Testis (tissue), 2 donors: ENCODE measurements around the gene RNF213.
"Not testable (repeated sequence)": the region's sequence is repeated elsewhere in the genome, so short reads cannot be mapped to it uniquely, and the experiment has no call there.

Experiments
- POLR2A ChIP-seq: fragments of 450-650 bp; IDR thresholded peaks from one replicate; pipeline ENCODE4 v1.6.1; 2017; ENCODE audit warnings: antibody characterized with exemption, mild to moderate bottlenecking, moderate library complexity
- TF ChIP-seq, protein P1 (sequence below), 3 experiments: fragments of 450-650 bp in 2 of 3; fragments of 200-600 bp in 1 of 3; sonication (generic) in 1 of 3; IDR thresholded peaks; one replicate each; pipeline ENCODE4 v1.5.1; 2016 to 2019; ENCODE audit warnings: antibody characterized with exemption in 3 of 3, mild to moderate bottlenecking in 2 of 3, moderate library complexity in 1 of 3

GRCh38 chr17:80329421-80329820 lies 68.8 kb downstream of the RNF213 start:
- TF ChIP-seq POLR2A = not testable (repeated sequence)
- TF ChIP-seq, protein P1, sequence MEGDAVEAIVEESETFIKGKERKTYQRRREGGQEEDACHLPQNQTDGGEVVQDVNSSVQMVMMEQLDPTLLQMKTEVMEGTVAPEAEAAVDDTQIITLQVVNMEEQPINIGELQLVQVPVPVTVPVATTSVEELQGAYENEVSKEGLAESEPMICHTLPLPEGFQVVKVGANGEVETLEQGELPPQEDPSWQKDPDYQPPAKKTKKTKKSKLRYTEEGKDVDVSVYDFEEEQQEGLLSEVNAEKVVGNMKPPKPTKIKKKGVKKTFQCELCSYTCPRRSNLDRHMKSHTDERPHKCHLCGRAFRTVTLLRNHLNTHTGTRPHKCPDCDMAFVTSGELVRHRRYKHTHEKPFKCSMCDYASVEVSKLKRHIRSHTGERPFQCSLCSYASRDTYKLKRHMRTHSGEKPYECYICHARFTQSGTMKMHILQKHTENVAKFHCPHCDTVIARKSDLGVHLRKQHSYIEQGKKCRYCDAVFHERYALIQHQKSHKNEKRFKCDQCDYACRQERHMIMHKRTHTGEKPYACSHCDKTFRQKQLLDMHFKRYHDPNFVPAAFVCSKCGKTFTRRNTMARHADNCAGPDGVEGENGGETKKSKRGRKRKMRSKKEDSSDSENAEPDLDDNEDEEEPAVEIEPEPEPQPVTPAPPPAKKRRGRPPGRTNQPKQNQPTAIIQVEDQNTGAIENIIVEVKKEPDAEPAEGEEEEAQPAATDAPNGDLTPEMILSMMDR (IDR thresholded peaks at IDR 0.05) = not testable (repeated sequence)
